Measurements from ENCODE around the gene ATXN7L2.
A peak's percentile ranks its signal among the peaks of the same experiment; 100 is the strongest.
"Not testable (repeated sequence)": the region's sequence is repeated elsewhere in the genome, so short reads cannot be mapped to it uniquely, and the experiment has no call there.

The ATXN7L2 gene, protein sequence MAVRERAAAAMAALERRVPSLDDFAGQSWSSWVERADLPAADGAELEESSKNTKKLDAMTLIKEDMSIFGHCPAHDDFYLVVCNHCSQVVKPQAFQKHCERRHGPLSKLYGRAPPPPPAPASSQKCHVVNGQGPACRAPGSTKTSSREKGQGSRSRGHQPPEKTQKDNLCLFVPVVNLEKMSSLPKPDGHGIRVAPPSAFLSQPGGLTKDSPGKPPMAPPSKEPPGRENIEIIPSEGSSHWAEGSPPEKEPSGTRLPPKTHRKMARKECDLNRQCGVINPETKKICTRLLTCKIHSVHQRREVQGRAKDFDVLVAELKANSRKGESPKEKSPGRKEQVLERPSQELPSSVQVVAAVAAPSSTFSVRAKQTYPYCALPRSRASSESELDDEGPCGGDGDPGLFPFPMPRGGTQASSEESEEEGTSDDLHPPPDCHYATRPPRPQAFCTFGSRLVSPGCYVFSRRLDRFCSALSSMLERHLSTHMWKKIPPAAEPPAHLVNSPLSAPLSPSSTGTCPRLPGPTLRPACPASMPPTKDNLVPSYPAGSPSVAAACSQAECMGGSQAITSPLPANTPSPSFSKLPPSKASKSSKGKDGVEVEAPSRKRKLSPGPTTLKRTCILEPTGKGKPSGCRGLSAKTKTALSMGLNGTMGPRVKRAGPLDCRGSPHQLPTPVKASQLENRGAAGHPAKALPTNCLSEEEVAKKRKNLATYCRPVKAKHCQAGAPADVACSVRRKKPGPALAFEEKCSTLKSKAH

GRCh38 chr1:109483672-109484518 lies at the start of gene ATXN7L2:
ATXN7L2 (plus strand) TSS chr1:109483905; CDS start chr1:109483954, 49 bp downstream.
- DNase-seq (ENCODE audit: low spot score) = peak; percentile 100

- no peak for DNase-seq (ENCODE audit: low spot score)
These were observed 49.2 kb upstream of the ATXN7L2 start for GRCh38 chr1:109434484-109434883.

DNA sequence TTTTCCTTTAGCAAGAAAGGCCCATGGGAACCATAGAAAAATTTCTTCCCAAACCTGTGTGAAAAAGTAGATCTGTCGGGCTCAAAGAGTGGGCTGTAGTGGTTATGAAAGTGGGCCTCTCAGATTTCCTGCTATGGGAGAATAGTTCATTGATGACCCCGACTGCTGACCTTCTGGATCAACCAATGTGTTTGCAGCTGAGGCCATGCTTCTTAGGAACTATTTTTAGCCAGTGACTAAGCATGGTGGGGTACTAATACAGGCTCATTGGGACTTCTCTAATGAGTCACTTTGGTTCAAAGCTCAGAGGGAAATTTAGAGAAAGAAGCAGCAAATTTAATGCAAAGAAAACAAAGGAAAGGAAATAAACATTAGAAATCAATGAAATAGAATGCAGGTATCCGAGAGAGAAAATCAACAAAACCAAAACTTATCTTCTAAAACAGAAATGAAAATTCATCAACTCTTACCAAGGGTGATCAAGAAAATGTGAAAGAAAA lies 44.9 kb upstream of the ATXN7L2 start:
- DNase-seq (ENCODE audit: low spot score) = no peak

GRCh38 chr1:109441069-109441468 lies 42.6 kb upstream of the ATXN7L2 start:
- DNase-seq (ENCODE audit: low spot score) = no peak

GRCh38 chr1:109443476-109443875 lies 40.2 kb upstream of the ATXN7L2 start:
- no peak for DNase-seq (ENCODE audit: low spot score)

- no peak for DNase-seq (ENCODE audit: low spot score)
These were observed 39.4 kb upstream of the ATXN7L2 start for GRCh38 chr1:109444346-109444745.

GRCh38 chr1:109445949-109446695 lies 37.6 kb upstream of the ATXN7L2 start:
- not testable (repeated sequence) for DNase-seq (ENCODE audit: low spot score)

- no peak for DNase-seq (ENCODE audit: low spot score)
These were observed 36.2 kb upstream of the ATXN7L2 start for GRCh38 chr1:109447524-109447923.

- DNase-seq (ENCODE audit: low spot score) = no peak
These were observed 29.1 kb upstream of the ATXN7L2 start for GRCh38 chr1:109454497-109455133.

DNA sequence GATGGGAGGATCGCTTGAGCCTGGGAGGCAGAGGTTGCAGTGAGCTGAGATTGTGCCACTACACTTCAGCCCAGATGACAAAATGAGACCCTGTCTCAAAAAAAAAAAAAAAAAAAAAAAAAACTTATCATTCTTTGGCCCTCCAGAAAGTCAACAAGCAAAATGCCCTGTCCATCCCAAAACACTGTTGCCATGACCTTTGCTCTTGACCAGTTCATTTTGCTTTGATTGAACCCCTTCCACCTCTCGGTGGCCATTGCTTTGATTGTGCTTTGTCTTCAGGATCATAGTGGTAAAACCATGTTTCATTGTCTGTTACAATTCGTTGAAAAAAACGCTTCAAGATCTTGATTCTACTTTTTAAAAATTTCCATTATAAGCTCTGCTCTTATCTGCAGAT lies 25.9 kb upstream of the ATXN7L2 start:
- no peak for DNase-seq (ENCODE audit: low spot score)

DNA sequence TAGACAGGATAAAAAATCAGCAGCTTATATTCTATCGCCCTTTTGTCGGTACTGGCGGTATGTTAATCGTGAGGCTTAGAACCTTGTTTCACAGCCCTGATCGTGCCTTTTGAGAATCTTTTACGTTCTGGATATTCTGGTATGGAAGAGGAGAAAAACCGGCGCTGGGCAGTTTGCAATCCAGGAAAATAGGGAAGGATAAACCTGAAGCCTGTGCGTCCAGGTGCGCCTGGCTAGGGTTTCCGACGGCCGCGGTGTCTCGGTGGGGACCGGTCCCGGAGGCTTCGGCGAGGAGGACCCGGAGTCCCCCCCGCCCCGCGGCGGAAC lies 17.6 kb upstream of the ATXN7L2 start:
- no peak for DNase-seq (ENCODE audit: low spot score)

GRCh38 chr1:109466452-109467300 lies 17.0 kb upstream of the ATXN7L2 start, which contains the start of gene SYPL2:
SYPL2 (plus strand) TSS chr1:109466546; CDS start chr1:109466844, 298 bp downstream.
- no peak for DNase-seq (ENCODE audit: low spot score)

DNA sequence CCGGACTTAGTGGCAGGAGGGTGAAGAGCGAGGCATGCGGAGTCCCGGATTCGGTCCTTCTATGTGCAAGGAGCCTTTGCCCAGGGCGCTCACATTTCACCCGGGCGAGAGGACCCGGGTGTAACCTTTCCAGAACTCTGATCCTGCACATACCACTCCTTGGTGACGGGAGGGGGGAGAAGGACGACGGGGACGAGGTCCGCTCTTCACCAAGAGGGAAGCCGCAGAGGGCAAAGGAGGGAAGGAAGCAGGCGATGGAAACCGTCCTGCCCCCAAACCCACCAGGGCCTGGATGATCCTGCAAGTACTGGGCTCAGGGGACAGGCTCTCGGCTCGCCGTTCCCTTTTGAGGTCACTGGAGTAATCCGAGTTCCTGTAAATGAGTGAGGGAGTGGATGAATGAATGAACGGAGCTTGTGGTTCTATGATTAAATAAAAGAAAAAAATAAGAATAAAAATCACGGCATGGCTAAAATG lies 16.4 kb upstream of the ATXN7L2 start:
- DNase-seq (ENCODE audit: low spot score) = no peak

GRCh38 chr1:109468061-109468460 lies 15.6 kb upstream of the ATXN7L2 start:
- DNase-seq (ENCODE audit: low spot score) = no peak

GRCh38 chr1:109468903-109469302 lies 14.8 kb upstream of the ATXN7L2 start:
- DNase-seq (ENCODE audit: low spot score) = no peak

DNA sequence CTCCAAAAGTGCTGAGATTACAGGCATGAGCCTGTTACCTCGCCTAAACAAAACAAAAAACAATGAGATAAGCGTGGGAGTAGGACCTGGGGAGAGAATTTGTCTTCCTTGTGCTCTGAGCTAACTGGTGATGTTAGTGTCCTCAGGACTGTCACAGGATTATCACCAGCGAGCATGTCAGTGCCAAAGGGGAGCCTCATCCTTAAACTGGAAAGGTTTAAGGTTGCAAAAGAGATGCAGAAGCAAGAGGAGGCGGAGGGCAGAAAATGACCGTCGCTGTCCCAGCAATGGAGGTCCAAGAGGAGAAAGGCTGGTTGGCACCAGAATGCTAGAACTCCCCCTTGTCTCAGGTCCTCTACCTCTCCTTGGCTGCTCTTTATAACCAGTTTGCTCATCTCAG lies 13.5 kb upstream of the ATXN7L2 start:
- no peak for DNase-seq (ENCODE audit: low spot score)

DNA sequence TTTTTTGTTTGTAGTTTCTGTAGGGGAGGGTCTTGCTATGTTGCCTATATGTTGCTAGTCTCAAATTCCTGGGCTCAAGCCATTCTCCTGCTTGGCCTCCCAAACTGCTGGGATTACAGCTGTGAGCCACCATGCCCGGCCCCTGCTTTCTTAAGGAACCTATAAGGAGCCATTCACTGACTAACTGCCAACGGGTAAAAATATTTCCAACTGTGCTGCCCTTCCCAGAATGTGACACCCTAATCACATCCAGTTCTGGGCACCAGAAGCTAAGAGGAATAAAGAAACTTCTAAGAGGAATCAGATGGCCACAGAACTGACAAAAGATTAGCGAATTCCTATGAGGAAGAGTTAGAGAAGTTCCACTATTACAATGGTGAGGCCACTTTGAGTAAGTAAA lies 10.9 kb upstream of the ATXN7L2 start:
- DNase-seq (ENCODE audit: low spot score) = no peak

- not testable (repeated sequence) for DNase-seq (ENCODE audit: low spot score)
These were observed 10.2 kb upstream of the ATXN7L2 start for GRCh38 chr1:109473284-109474057.

DNA sequence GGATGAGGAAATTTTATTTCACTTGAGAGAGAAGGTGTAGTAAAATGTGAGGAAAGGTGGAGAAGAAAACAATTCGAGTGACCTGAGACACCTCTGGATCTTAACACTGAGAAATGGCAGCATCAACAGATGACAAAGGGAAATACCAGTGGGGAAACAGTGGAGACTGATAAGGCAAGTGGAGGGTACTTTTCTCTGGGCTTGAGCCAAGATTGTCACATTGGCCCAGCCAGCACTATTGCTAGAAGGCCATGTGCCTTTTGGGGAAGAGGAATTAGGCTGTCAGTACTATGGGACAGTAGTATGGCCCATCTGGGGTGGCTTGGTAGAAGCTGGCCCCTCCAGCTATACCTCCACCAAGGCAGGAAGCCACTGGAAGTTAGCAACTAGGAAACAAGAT lies 9.0 kb upstream of the ATXN7L2 start:
- DNase-seq (ENCODE audit: low spot score) = no peak

Data from germinal center (tissue), 1 donor.